Hepatocyte (in vitro differentiated cells): ENCODE results near the gene BOK. TPM values are rescaled to one million over a fixed set of nuclear protein-coding genes. Genes with fewer than 3 reads are reported as not detected.

ENCODE experiments used
- DNase-seq: peaks from one replicate; pipeline ENCODE4 v3.0.0-alpha.2; 2016; ENCODE audit warnings: low spot score
- H2AFZ ChIP-seq: fragments of 200-600 bp; sonication (generic); 2 replicates; pipeline ENCODE4 v1.6.0; 2016; ENCODE audit warnings: antibody characterized with exemption, mild to moderate bottlenecking
- H3K27ac ChIP-seq: fragments of 200-600 bp; sonication (generic); 2 replicates; pipeline ENCODE4 v1.5.1; 2016; ENCODE audit warnings: mild to moderate bottlenecking
- H3K27me3 ChIP-seq: fragments of 200-600 bp; sonication (generic); 2 replicates; pipeline ENCODE4 v1.6.1; 2016
- H3K36me3 ChIP-seq: fragments of 200-600 bp; sonication (generic); replicated peaks from 2 replicates; pipeline ENCODE4 v1.5.1; 2016; ENCODE audit warnings: low read depth; ENCODE audit not compliant: insufficient read depth
- H3K4me1 ChIP-seq: fragments of 200-600 bp; sonication (generic); 2 replicates; pipeline ENCODE4 v1.5.1; 2016; ENCODE audit warnings: mild to moderate bottlenecking, moderate library complexity; ENCODE audit not compliant: insufficient read depth
- H3K4me2 ChIP-seq: fragments of 200-600 bp; sonication (generic); 2 replicates; pipeline ENCODE4 v1.6.0; 2016
- H3K4me3 ChIP-seq: fragments of 200-600 bp; sonication (generic); 2 replicates; pipeline ENCODE4 v1.5.1; 2016; ENCODE audit warnings: mild to moderate bottlenecking
- H3K79me2 ChIP-seq: fragments of 200-600 bp; sonication (generic); 2 replicates; pipeline ENCODE4 v1.6.0; 2017; ENCODE audit warnings: mild to moderate bottlenecking
- H3K9me2 ChIP-seq: fragments of 200-600 bp; sonication (generic); replicated peaks from 2 replicates; pipeline ENCODE4 v1.6.0; 2017; ENCODE audit warnings: mild to moderate bottlenecking; ENCODE audit not compliant: insufficient read depth
- H3K9me3 ChIP-seq: fragments of 200-600 bp; sonication (generic); 2 replicates; pipeline ENCODE4 v1.5.1; 2016; ENCODE audit warnings: low read depth, mild to moderate bottlenecking
- H4K20me1 ChIP-seq: fragments of 200-600 bp; sonication (generic); 2 replicates; pipeline ENCODE4 v1.6.0; 2016; ENCODE audit warnings: mild to moderate bottlenecking; ENCODE audit not compliant: insufficient read depth, poor library complexity, severe bottlenecking
- EZH2 ChIP-seq: fragments of 200-600 bp; sonication (generic); IDR thresholded peaks from 2 replicates; pipeline ENCODE4 v1.6.1; 2016; ENCODE audit warnings: antibody characterized with exemption, mild to moderate bottlenecking, borderline replicate concordance
- EZH2phosphoT487 ChIP-seq: fragments of 200-600 bp; sonication (generic); IDR thresholded peaks from one replicate; pipeline ENCODE4 v1.6.1; 2018; ENCODE audit warnings: antibody characterized with exemption, mild to moderate bottlenecking, low read depth, moderate library complexity; ENCODE audit not compliant: unreplicated experiment, severe bottlenecking
- WGBS: methylation state at CpG from one replicate; pipeline ENCODE4 v1.1.6; 2016; ENCODE audit warnings: low lambda C conversion rate; ENCODE audit errors: missing lambda C conversion rate; 5-methylcytosine and 5-hydroxymethylcytosine counted together
- polyA plus RNA-seq: library from polyadenylated mRNA; unstranded; fragments of >200 nt; fragmentation: Nextera tagmentation; extraction: Ambion mirVana; gene quantifications from 2 replicates; pipeline ENCODE4 v1.2.1, GENCODE V29; 2016
- total RNA-seq: library from RNA; depleted of rRNA; stranded (reverse); fragments of >200 nt; gene quantifications from 2 replicates; pipeline ENCODE4 v1.2.3, GENCODE V29; 2014
- TF ChIP-seq, protein P1 (sequence below): fragments of 200-600 bp; sonication (generic); IDR thresholded peaks from 2 replicates; pipeline ENCODE4 v1.5.1; 2016; ENCODE audit warnings: antibody characterized with exemption, mild to moderate bottlenecking; ENCODE audit not compliant: poor library complexity

Gene BOK
- total and polyA plus RNA-seq, 2 experiments from 2014 or later = 24.2 to 26.5 TPM

DNA sequence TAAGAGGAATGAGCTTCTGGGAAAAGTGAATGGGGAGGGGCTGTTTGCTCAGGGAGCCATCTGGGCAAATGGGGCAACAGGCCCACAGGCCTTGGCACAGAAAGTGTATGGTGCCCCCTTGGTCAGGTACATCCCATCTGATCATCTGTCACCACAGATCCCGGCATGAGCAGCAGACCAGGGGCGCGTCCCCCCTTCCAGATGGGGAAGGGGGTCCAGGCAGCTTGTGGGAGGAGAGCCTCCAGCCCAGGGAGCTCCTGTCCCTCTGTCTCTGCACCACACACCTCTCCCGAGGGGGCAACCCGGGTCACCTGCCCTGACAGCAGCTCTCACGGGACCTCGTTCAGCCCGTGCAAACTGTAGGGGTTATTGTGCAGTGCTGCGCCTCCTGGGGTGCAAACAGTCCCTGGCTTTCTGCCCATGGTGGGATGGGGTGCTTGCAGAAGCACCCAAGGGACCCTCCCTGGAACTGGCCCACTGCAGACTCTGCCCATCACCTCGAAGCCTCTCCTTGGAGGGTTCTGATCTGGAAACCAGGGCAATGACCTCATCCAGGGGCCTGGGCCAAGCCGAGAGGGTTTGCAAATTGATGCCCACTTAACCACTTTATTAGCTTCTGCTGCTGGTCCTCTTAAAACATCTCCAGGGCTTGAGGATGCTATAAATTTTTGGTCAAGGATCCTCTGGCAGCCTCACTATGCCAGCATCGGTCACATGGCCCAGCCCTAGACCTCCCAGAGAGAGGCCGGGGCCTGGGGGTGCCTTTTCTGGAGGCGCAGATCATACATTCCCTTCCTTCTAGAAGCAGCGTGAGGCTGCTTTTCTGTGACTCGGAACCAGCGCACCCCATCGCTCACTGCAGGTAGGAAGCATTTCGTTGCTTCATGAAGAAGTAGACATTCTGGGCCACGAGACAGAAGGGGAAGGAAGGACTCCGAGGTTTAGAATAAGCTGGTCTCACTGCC lies 7.6 kb upstream of the BOK start:
- H3K4me1 ChIP-seq = peaks cover 28% of the 10 kb centered on the region
- no peak for DNase-seq
- H3K36me3 ChIP-seq = no peaks in the 10 kb centered on the region
- H3K4me3 ChIP-seq = no peak overlapping the region
- peak overlapping the region; percentile 44 for H3K4me2 ChIP-seq
- no peaks in the 10 kb centered on the region for H3K9me2 ChIP-seq
- H3K9me3 ChIP-seq = no peaks in the 10 kb centered on the region
- H3K79me2 ChIP-seq = no peaks in the 10 kb centered on the region
- TF ChIP-seq, protein P1, sequence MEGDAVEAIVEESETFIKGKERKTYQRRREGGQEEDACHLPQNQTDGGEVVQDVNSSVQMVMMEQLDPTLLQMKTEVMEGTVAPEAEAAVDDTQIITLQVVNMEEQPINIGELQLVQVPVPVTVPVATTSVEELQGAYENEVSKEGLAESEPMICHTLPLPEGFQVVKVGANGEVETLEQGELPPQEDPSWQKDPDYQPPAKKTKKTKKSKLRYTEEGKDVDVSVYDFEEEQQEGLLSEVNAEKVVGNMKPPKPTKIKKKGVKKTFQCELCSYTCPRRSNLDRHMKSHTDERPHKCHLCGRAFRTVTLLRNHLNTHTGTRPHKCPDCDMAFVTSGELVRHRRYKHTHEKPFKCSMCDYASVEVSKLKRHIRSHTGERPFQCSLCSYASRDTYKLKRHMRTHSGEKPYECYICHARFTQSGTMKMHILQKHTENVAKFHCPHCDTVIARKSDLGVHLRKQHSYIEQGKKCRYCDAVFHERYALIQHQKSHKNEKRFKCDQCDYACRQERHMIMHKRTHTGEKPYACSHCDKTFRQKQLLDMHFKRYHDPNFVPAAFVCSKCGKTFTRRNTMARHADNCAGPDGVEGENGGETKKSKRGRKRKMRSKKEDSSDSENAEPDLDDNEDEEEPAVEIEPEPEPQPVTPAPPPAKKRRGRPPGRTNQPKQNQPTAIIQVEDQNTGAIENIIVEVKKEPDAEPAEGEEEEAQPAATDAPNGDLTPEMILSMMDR = no peak
- TF ChIP-seq EZH2phosphoT487 (no peak), EZH2 (no peak)
- H2AFZ ChIP-seq = no peak overlapping the region
- 88% methylated on average over 21 of the region's 21 CpGs for WGBS
- no peaks in the 10 kb centered on the region for H3K27me3 ChIP-seq
- H3K27ac ChIP-seq = peak overlapping the region; percentile 55
- H4K20me1 ChIP-seq = no peaks in the 10 kb centered on the region

GRCh38 chr2:241551599-241551997 lies 6.9 kb upstream of the BOK start:
- DNase-seq = no peak
- Histone ChIP-seq H3K79me2 (no peaks in the 10 kb centered on the region), H3K27ac (peak overlapping the region; percentile 55), H3K4me1 (peaks cover 27% of the 10 kb centered on the region), H3K27me3 (no peaks in the 10 kb centered on the region), H3K9me3 (peaks cover 2% of the 10 kb centered on the region), H4K20me1 (no peaks in the 10 kb centered on the region), H2AFZ (no peak overlapping the region), H3K4me2 (peak overlapping the region; percentile 44), H3K9me2 (no peaks in the 10 kb centered on the region), H3K4me3 (no peak overlapping the region), H3K36me3 (no peaks in the 10 kb centered on the region)
- TF ChIP-seq EZH2 (no peak), EZH2phosphoT487 (no peak)
- TF ChIP-seq, protein P1 = no peak
- 78% methylated on average over 8 of the region's 12 CpGs for WGBS

DNA sequence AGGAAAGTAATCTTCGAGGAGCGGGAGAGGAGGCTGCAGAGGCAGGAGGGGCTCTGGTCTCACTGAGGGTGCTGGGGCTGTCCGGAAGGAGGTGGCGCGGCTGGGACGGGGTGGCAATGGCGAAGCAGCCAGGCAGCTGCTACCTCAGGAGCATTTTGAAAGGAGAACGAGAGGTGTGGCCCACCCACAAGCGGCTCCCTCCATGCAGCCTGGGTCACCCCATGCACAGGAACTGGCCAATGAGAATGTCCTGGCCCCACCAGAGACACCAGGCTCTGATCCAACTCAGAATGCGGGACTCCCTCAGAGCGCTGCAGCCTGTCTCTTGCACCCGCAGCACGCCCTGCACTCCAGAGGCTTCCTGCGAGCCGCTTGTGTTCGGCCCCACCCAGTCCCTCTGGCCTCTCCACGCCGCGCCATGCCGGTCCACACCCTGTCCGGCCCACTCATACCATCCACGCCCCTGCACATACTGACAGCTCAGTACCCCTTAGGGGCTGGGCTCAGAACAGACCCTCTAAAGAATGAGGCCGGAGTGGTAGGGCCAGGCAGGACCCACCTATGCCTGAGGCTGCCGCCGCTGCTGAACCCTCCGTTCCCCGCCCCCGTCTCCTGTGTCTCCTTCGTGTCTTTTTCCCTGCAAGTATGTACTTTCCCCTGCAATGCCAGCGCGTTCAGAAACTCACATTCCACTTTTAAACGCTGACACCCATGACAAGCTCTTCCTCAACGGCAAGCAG lies 6.4 kb upstream of the BOK start:
- peaks cover 21% of the 10 kb centered on the region for H3K4me1 ChIP-seq
- whole genome bisulfite sequencing = 77% methylated on average over 33 of the region's 33 CpGs
- H3K79me2 ChIP-seq = no peaks in the 10 kb centered on the region
- H3K36me3 ChIP-seq = no peaks in the 10 kb centered on the region
- H3K9me3 ChIP-seq = peaks cover 3% of the 10 kb centered on the region
- H3K9me2 ChIP-seq = no peaks in the 10 kb centered on the region
- no peak for DNase-seq
- TF ChIP-seq EZH2 = no peak
- TF ChIP-seq, protein P1 = no peak
- no peak for TF ChIP-seq EZH2phosphoT487
- no peak overlapping the region for H2AFZ ChIP-seq
- H4K20me1 ChIP-seq = no peaks in the 10 kb centered on the region
- H3K4me2 ChIP-seq = peak overlapping the region; percentile 44
- H3K27me3 ChIP-seq = no peaks in the 10 kb centered on the region
- no peak overlapping the region for H3K4me3 ChIP-seq
- no peak overlapping the region for H3K27ac ChIP-seq
